Measurements from ENCODE around the gene AGAP3. TPM values are rescaled to one million over a fixed set of nuclear protein-coding genes. Genes with fewer than 3 reads are reported as not detected.

Gene AGAP3
- total RNA-seq, 3 donors from 2014 or later: 29.7 to 46.3 (median 35.1) TPM

DNA sequence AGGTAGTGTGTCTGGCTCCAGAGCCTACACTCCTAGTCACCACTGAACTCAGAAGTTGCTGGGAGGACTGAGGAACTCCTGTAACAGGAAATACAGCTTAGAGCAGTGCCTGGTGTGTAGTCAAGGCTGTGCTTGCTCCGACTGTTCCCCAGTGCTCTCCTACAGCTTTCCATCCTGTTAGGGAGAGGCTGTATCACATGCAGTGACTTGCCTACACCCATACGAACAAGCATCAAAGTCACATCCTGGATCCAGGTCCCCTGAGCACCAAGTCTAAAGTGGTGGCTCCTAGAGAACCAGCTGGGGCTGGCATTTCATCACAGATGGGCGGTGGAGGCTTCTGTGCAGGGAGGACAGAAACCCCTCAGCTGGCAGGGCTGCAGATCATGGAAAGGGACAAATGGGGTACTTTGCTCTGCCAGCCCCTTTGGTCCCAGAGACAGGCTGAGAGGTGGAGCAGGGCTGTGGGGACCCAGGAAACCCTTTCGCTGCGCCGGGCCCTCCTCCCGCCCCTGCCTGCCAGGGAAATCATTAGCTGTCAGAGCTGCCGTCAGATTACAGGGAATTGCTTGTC lies 93.1 kb downstream of the AGAP3 start:
- no peak for DNase-seq
- Mint-ChIP-seq H3K4me3 (no peak overlapping the region), H3K4me1 (ENCODE audit: low read depth) (no peaks in the 10 kb centered on the region), H3K36me3 (ENCODE audit: insufficient read depth) (no peaks in the 10 kb centered on the region), H3K9me3 (no peaks in the 10 kb centered on the region), H3K27me3 (ENCODE audit: low read depth) (peaks cover 15% of the 10 kb centered on the region)
- ATAC-seq: no peak

- H3K4me1 Mint-ChIP-seq (ENCODE audit: low read depth): no peaks in the 10 kb centered on the region
- no peak for DNase-seq
- H3K9me3 Mint-ChIP-seq: no peaks in the 10 kb centered on the region
- H3K27me3 Mint-ChIP-seq (ENCODE audit: low read depth): peaks cover 12% of the 10 kb centered on the region
- H3K4me3 Mint-ChIP-seq: no peak overlapping the region
- ATAC-seq: no peak
- H3K36me3 Mint-ChIP-seq (ENCODE audit: insufficient read depth): no peaks in the 10 kb centered on the region
These were observed 93.7 kb downstream of the AGAP3 start for GRCh38 chr7:151179946-151180345.

DNA sequence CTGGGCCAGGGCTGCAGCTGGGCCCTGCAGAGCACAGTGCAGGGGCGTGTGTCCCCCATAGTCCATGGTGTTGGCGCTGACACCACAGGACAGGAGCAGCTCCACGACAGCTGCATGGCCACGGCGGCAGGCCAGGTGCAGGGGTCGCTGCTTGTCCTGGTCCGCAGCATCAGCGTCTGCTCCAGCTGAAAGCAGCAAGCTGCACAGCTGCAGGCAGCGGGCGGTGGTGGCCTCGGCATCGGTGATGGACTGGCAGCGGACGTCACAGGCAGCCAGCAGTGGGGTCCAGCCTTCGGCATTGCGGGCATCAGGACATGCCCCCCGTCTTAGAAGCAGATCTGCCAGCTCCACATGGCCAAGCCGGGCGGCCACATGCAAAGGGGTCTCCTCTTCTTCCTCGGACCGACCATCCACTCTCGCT lies 94.7 kb downstream of the AGAP3 start:
- no peak for DNase-seq
- no peak overlapping the region for H3K4me3 Mint-ChIP-seq
- no peaks in the 10 kb centered on the region for H3K9me3 Mint-ChIP-seq
- ATAC-seq: no peak
- H3K36me3 Mint-ChIP-seq (ENCODE audit: insufficient read depth): no peaks in the 10 kb centered on the region
- H3K27me3 Mint-ChIP-seq (ENCODE audit: low read depth): peaks cover 12% of the 10 kb centered on the region
- no peaks in the 10 kb centered on the region for H3K4me1 Mint-ChIP-seq (ENCODE audit: low read depth)

DNA sequence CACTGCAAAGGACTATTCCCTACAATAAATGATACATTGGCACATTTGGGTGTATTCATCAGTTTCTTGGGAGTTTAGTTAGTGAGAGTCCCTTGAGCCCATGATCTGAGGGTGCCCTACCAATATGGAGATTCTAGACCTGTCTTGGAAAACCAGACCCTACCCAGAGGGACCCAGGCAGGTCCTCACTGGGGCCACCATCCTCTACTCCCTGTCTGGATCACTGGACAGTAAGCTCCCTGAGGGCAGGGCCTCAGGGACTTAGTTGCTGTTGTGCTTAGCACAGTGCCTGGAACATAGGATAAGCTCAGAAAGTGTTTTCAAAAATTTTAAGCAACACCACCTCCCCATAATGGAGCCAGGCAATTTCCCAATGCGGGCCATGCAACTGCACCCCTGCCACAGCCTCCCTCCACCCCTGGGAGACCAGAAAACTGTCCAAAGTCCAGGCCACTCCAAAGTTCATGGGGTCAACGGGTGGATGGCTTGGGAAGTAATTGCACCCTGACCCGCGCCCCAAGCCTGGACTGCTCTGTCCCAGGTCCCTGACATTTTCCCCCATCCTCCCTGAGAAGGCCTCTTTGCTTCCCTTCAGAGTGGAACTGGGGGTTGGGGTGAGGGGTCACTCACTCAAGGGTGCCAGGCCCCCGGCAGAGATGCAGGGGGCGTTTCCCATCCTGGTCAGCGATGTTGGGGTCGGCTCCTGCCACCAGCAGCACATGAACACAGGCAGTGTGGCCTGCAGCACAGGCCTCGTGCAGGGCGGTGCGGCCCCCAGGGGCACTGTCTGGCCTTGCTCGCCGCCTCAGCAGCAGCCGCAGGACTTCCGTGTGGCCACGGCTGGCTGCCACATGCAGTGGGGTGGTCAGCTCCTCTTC lies 99.7 kb downstream of the AGAP3 start:
- no peak for DNase-seq
- no peak overlapping the region for H3K4me3 Mint-ChIP-seq
- H3K27me3 Mint-ChIP-seq (ENCODE audit: low read depth): peaks cover 6% of the 10 kb centered on the region
- H3K9me3 Mint-ChIP-seq: no peaks in the 10 kb centered on the region
- no peaks in the 10 kb centered on the region for H3K4me1 Mint-ChIP-seq (ENCODE audit: low read depth)
- no peaks in the 10 kb centered on the region for H3K36me3 Mint-ChIP-seq (ENCODE audit: insufficient read depth)
- no peak for ATAC-seq

DNA sequence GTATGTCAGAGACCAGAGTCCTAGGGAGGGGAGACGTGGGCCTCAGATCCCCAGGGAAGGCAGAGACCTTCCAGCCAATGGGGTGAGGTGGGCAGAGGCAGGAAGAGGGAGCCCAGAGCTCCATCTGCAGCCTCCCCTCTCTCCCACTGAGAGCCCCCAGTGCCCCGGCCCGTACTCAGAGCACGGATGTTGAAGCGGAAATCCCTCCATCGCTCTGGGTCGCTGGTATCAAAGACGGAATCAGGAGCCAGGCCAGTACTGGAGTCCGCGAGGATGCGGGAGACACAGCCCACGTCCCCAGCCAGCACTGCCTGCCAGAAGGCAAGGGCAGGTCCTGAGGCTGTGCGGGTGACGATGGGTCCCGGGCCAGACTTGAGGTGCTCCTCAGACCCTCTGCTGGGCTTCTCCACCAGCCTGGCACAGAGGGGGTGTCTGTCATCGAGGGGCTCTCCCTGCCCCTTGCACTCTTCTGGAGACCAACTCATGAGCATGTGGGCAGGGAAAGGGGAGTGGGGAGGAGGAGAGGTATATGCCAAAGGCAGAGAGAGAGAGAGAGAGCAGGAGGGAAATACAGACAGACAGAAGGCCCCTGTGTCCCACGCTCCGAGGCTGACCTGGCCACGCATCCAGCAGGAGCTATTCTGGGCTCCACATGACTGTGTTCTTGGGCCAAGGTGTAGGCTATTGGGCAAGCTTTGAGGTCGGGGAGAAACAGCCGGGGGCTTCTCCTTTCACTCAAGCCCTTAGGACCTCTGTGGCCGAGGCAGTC lies 100.5 kb downstream of the AGAP3 start, which contains the start of gene ASB10:
Gene ASB10, minus strand, starts transcription at position 611 of the 769 bp plus-strand sequence. Its CDS starts 120 bp downstream, at position 491.
- no peaks in the 10 kb centered on the region for H3K4me1 Mint-ChIP-seq (ENCODE audit: low read depth)
- no peak within 1 kb of the TSS for H3K4me3 Mint-ChIP-seq
- peaks cover 3% of the 10 kb centered on the region for H3K27me3 Mint-ChIP-seq (ENCODE audit: low read depth)
- no peaks in the 10 kb centered on the region for H3K9me3 Mint-ChIP-seq
- ATAC-seq: no peak
- H3K36me3 Mint-ChIP-seq (ENCODE audit: insufficient read depth): no peaks in the 10 kb centered on the region
- no peak for DNase-seq

DNA sequence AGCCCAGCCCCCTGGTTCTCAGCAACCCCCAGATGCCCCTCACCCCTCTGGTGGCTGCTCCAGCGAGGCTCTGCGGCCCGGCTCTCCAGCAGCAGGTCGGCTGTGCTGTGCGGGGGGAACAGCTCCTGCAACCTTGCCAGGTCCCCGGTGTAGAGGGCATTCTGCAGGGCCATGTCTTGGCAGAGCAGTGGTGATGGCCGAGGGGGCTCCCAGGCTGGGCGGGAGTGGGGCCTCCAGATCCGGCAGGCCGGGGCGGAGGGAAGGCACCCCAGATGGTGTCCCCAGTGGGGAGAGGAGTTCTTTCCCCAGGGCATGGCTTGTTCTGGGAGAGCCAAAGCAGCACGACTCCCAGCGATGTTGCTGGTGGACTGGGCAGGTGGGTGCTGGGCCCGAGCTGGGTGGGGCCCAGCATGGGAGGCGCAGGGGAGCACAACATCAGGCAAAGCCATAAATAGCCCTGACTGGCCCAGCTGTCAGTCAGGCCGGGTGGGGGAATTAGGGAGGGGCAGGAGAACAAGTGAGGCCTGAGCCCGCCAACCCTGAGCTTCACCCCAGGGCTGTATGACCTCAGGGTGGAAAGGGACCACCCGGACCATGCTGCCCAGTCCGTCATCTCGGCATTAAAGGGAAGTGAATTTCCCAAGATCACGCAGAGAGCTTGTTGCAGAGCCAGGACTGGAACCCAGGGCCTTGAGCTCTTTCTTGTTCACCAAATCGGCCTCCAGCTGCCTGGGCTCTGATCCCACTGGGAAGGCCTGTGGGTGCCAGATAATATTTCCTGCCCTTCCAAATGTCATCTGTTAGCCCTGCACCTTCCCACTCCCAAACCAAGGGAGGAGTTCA lies 101.4 kb downstream of the AGAP3 start:
- no peaks in the 10 kb centered on the region for H3K36me3 Mint-ChIP-seq (ENCODE audit: insufficient read depth)
- DNase-seq (no peak), ATAC-seq (no peak)
- H3K27me3 Mint-ChIP-seq (ENCODE audit: low read depth): peaks cover 1% of the 10 kb centered on the region
- no peaks in the 10 kb centered on the region for H3K4me1 Mint-ChIP-seq (ENCODE audit: low read depth)
- H3K4me3 Mint-ChIP-seq: no peak overlapping the region
- no peaks in the 10 kb centered on the region for H3K9me3 Mint-ChIP-seq

- DNase-seq (no peak), ATAC-seq (no peak)
- Mint-ChIP-seq H3K4me3 (no peak overlapping the region), H3K27me3 (ENCODE audit: low read depth) (peaks cover 1% of the 10 kb centered on the region), H3K4me1 (ENCODE audit: low read depth) (no peaks in the 10 kb centered on the region), H3K9me3 (no peaks in the 10 kb centered on the region), H3K36me3 (ENCODE audit: insufficient read depth) (no peaks in the 10 kb centered on the region)
These were observed 101.9 kb downstream of the AGAP3 start for GRCh38 chr7:151188252-151188542.

- Mint-ChIP-seq H3K4me1 (ENCODE audit: low read depth) (peaks cover under 1% of the 10 kb centered on the region), H3K4me3 (no peak overlapping the region), H3K9me3 (no peaks in the 10 kb centered on the region), H3K36me3 (ENCODE audit: insufficient read depth) (no peaks in the 10 kb centered on the region), H3K27me3 (ENCODE audit: low read depth) (peaks cover 1% of the 10 kb centered on the region)
- no peak for ATAC-seq
- no peak for DNase-seq
These were observed 102.8 kb downstream of the AGAP3 start for GRCh38 chr7:151189038-151189437.

- Mint-ChIP-seq H3K4me3 (no peak overlapping the region), H3K36me3 (ENCODE audit: insufficient read depth) (no peaks in the 10 kb centered on the region), H3K27me3 (ENCODE audit: low read depth) (peaks cover 1% of the 10 kb centered on the region), H3K9me3 (no peaks in the 10 kb centered on the region), H3K4me1 (ENCODE audit: low read depth) (peaks cover 2% of the 10 kb centered on the region)
- no peak for ATAC-seq
- no peak for DNase-seq
These were observed 105.3 kb downstream of the AGAP3 start for GRCh38 chr7:151191544-151191943.

GRCh38 chr7:151192002-151192539 lies 105.8 kb downstream of the AGAP3 start:
- Mint-ChIP-seq H3K4me3 (no peak overlapping the region), H3K36me3 (ENCODE audit: insufficient read depth) (no peaks in the 10 kb centered on the region), H3K4me1 (ENCODE audit: low read depth) (peaks cover 2% of the 10 kb centered on the region), H3K27me3 (ENCODE audit: low read depth) (peaks cover 1% of the 10 kb centered on the region), H3K9me3 (no peaks in the 10 kb centered on the region)
- DNase-seq: no peak
- ATAC-seq: no peak

- Mint-ChIP-seq H3K9me3 (no peaks in the 10 kb centered on the region), H3K27me3 (ENCODE audit: low read depth) (peaks cover 1% of the 10 kb centered on the region), H3K4me1 (ENCODE audit: low read depth) (peaks cover 2% of the 10 kb centered on the region), H3K4me3 (no peak overlapping the region), H3K36me3 (ENCODE audit: insufficient read depth) (no peaks in the 10 kb centered on the region)
- ATAC-seq (no peak), DNase-seq (no peak)
These were observed 107.1 kb downstream of the AGAP3 start for GRCh38 chr7:151193203-151193978.
